Ovary (tissue), 9 donors: ENCODE measurements around the gene MED15. TPM values are rescaled to one million over a fixed set of nuclear protein-coding genes. Genes with fewer than 3 reads are reported as not detected.

Experiments
- DNase-seq, 5 donors: peaks; one replicate each; pipeline ENCODE4 v3.0.0-alpha.2; 2019 to 2020
- H3K27ac ChIP-seq, 2 donors: fragments of 200-600 bp; one replicate each; pipeline versions ENCODE4 v1.5.1 to v1.8.0; 2019 to 2022
- H3K27me3 ChIP-seq: fragments of 200-600 bp; one replicate; pipeline ENCODE4 v1.8.0; 2022
- H3K36me3 ChIP-seq: fragments of 200-600 bp; sonication (generic); one replicate; pipeline ENCODE4 v1.5.1; 2019
- H3K4me1 ChIP-seq: one replicate; pipeline ENCODE4 v1.8.1; 2013; ENCODE audit warnings: mild to moderate bottlenecking, moderate library complexity; ENCODE audit not compliant: insufficient read depth
- H3K4me3 ChIP-seq: fragments of 200-600 bp; sonication (generic); one replicate; pipeline ENCODE4 v1.5.1; 2017
- H3K9me3 ChIP-seq, 2 donors: fragments of 200-600 bp in 1 of 2; sonication (generic) in 1 of 2; one replicate each; pipeline versions ENCODE4 v1.5.1 to v1.8.1; 2013 to 2019; ENCODE audit warnings: mild to moderate bottlenecking in 1 of 2, moderate library complexity in 1 of 2
- EP300 ChIP-seq: sonication (generic); formaldehyde crosslinking; IDR thresholded peaks from one replicate; pipeline ENCODE4 v1.6.1; 2017; ENCODE audit warnings: antibody characterized with exemption
- POLR2A ChIP-seq: fragments of 450-650 bp; IDR thresholded peaks from one replicate; pipeline ENCODE4 v1.6.1; 2017; ENCODE audit warnings: antibody characterized with exemption, mild to moderate bottlenecking, moderate library complexity
- WGBS, 3 donors: extraction: QIAGEN DNeasy Blood & Tissue Kit in 1 of 3; methylation state at CpG; one replicate each; pipeline versions ENCODE4 v1.1.5 to v1.1.7; 2013 to 2017; 5-methylcytosine and 5-hydroxymethylcytosine counted together
- intact Hi-C, 4 donors: fragments of 100-400 bp; cut with DNase I; formaldehyde crosslinking; loops; one replicate each; pipeline versions ENCODE4 v1.11.0 to v1.15.1; 2022 to 2023
- polyA plus RNA-seq, 2 donors: library from polyadenylated mRNA; stranded (reverse); fragments of 200-250 nt in 1 of 2; fragments of 350-450 nt in 1 of 2; fragmentation: Illumina TruSeq in 1 of 2; extraction: RNeasy Lipid Tissue Mini Kit (QIAGEN cat#74804) in 1 of 2; gene quantifications; one replicate each; pipeline ENCODE4 v1.2.3, GENCODE V29; 2013 to 2014
- total RNA-seq, 7 donors: library from RNA; depleted of rRNA in 2 of 7; stranded (reverse); fragments of >200 nt in 2 of 7; fragmentation: NEBNext Ultra II Directional in 3 of 7; extraction: Animal tissue kit (Norgen Biotek cat#: 25700) in 3 of 7; gene quantifications; one replicate each; pipeline versions ENCODE4 v1.1.0 to v1.2.4, GENCODE V29; 2016 to 2023
- TF ChIP-seq, protein P1 (sequence below), 3 donors: fragments of 450-650 bp in 2 of 3; fragments of 200-600 bp in 1 of 3; IDR thresholded peaks; one replicate each; pipeline versions ENCODE4 v1.5.1 to v1.8.0; 2016 to 2022; ENCODE audit warnings: antibody characterized with exemption in 3 of 3, mild to moderate bottlenecking in 1 of 3
- donor health status: DM: no; HTN: no; CAD: no; lungs with moderate emphysema.
- donor health status: DM: no; HTN: no; CAD: no.
- donor health status: Bipolar disorder and iron deficiency.
- donor health status: DM: yes; HTN: yes; CAD: no.
- donor health status: DM: no; HTN: no; CAD: no.
- donor health status: DM: yes; HTN: yes; CAD: no.

MED15 gene
- total and polyA plus RNA-seq, 9 donors = 21.9 to 79.3 (median 68.3) TPM

DNA sequence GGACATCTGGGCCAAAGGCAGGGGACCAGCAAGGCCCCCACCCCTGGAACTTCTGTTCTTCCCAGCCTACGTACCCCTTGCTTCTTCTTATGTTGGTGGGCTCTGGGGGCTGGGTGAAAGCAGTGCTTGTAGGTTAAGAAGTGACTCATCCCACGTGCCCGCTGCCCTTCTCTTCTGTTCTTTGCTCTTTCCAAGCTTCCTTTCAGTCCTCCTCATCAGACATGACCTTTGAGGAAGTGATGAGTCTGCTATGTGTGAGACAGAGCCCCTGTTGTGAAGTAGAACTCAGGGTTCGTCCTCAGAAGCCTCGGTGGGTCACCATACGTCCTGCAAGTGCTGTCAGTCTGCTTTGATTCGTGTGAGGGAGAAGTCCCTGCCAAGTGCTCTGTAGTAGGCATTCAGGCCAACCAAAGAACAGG is 12.7 kb downstream of the MED15 start:
- no peaks in the 10 kb centered on the region for H3K36me3 ChIP-seq
- no peak overlapping the region for H3K4me3 ChIP-seq
- no peaks in the 10 kb centered on the region for H3K9me3 ChIP-seq
- H3K27ac ChIP-seq = no peak overlapping the region
- H3K27me3 ChIP-seq = no peaks in the 10 kb centered on the region
- DNase-seq = no peak
- WGBS, 3 donors = 47 to 66% (median 51%) methylated on average over 7 of the region's 7 CpGs
- TF ChIP-seq, protein P1, sequence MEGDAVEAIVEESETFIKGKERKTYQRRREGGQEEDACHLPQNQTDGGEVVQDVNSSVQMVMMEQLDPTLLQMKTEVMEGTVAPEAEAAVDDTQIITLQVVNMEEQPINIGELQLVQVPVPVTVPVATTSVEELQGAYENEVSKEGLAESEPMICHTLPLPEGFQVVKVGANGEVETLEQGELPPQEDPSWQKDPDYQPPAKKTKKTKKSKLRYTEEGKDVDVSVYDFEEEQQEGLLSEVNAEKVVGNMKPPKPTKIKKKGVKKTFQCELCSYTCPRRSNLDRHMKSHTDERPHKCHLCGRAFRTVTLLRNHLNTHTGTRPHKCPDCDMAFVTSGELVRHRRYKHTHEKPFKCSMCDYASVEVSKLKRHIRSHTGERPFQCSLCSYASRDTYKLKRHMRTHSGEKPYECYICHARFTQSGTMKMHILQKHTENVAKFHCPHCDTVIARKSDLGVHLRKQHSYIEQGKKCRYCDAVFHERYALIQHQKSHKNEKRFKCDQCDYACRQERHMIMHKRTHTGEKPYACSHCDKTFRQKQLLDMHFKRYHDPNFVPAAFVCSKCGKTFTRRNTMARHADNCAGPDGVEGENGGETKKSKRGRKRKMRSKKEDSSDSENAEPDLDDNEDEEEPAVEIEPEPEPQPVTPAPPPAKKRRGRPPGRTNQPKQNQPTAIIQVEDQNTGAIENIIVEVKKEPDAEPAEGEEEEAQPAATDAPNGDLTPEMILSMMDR (IDR thresholded peaks at IDR 0.05) = no peak
- TF ChIP-seq EP300 (no peak), POLR2A (no peak)
- intact Hi-C loops = no loop called here
- peaks cover 15% of the 10 kb centered on the region for H3K4me1 ChIP-seq

DNA sequence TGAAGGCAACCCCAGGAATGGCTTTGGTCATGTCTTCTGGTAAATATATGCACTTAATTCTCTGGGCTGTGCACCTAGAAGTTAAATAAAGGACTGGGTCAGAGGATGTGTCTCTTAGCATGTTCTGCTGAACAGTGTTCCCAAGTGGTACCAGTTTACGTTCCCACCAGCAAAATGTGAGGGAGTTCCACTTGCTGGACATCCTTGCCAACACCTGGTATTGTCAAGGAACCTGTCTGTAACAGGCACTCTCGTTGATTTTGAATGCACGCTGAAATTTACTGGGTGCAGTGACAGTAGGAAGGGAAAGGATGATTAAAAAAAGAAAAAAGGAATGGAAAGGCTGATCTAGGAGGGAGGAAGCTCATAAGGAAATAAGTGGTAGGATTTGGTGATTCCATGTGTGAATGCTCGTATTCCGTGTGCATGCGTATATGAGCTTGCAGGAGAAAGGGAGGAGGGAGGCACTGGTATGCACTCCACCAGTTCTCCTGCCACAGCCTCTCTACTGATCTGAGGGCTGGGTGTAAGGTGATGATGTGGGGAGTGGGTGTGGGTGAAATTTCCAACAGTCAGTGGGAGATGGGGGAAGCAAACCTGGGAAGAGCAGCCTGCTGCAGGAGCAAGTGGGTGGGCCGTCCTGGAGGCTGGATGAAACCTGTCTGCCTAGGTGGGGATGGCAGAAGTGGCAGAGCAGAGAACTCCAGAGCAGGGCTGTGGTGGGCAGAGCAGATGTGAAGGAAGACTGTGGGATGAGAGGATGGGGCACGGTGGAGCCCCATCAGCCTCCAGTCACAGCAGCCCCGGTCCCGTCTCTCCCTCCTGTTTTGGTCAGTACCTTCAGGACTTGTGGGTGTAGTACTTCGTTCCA is 15.0 kb downstream of the MED15 start:
- TF ChIP-seq EP300 (no peak), POLR2A (no peak)
- TF ChIP-seq, protein P1 (IDR thresholded peaks at IDR 0.05) = no peak
- no peaks in the 10 kb centered on the region for H3K9me3 ChIP-seq
- H3K4me3 ChIP-seq = no peak overlapping the region
- H3K4me1 ChIP-seq = peaks cover 16% of the 10 kb centered on the region
- no peaks in the 10 kb centered on the region for H3K27me3 ChIP-seq
- H3K36me3 ChIP-seq = no peaks in the 10 kb centered on the region
- no peak for DNase-seq
- no peak overlapping the region for H3K27ac ChIP-seq
- WGBS, 3 donors = 79 to 84% (median 82%) methylated on average over 11 of the region's 11 CpGs
- intact Hi-C loops = no loop called here

GRCh38 chr22:20523086-20523983 is 15.9 kb downstream of the MED15 start:
- no peaks in the 10 kb centered on the region for H3K9me3 ChIP-seq
- no peak for DNase-seq
- intact Hi-C loops = no loop called here
- H3K27me3 ChIP-seq = no peaks in the 10 kb centered on the region
- H3K4me1 ChIP-seq = peaks cover 18% of the 10 kb centered on the region
- TF ChIP-seq EP300 = no peak
- TF ChIP-seq, protein P1 (IDR thresholded peaks at IDR 0.05) = no peak
- TF ChIP-seq POLR2A = no peak
- H3K27ac ChIP-seq = peak overlapping the region in 1 of 2 donors; percentile 46
- 25 to 30% (median 28%) methylated on average over 7 of the region's 7 CpGs for WGBS, 3 donors
- H3K4me3 ChIP-seq = no peak overlapping the region
- no peaks in the 10 kb centered on the region for H3K36me3 ChIP-seq

DNA sequence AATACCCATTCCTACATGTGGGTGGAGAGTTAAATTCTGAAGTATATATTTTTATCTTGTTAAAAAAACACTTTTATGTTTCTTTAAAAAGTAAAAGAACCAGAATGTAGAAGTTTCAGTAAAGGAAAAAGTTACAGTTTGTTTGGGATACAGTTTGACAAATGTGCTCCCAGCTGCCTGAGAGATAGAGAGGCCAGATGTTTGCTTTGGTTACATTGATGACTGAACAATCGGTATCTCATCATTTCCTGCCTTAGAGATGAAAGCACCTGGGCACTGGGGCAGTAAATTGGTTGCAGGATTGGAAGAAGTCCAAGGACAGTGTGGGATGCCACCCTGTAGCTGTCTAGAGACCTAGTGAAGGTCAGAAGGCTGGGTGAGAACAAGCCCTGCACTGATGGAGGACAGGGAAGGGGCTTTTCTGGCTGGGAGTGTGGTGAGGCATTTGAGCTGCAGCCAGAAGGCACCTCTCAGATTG is 16.6 kb downstream of the MED15 start:
- Histone ChIP-seq H3K36me3 (no peaks in the 10 kb centered on the region), H3K27me3 (no peaks in the 10 kb centered on the region), H3K27ac (peak overlapping the region in 1 of 2 donors; percentile 46), H3K4me3 (no peak overlapping the region), H3K4me1 (peaks cover 18% of the 10 kb centered on the region), H3K9me3 (no peaks in the 10 kb centered on the region)
- no peak for DNase-seq
- intact Hi-C loops = no loop called here
- 0 to 2% (median 0%) methylated on average over 1 of the region's 1 CpG for WGBS, 3 donors
- TF ChIP-seq EP300 (no peak), POLR2A (no peak)
- TF ChIP-seq, protein P1 (IDR thresholded peaks at IDR 0.05) = no peak
